ENCODE results near the gene XYLT1. TPM values are rescaled to one million over a fixed set of nuclear protein-coding genes. Genes with fewer than 3 reads are reported as not detected.
A peak's percentile ranks its signal among the peaks of the same experiment; 100 is the strongest.

XYLT1 gene
- total RNA-seq, 1 donor from 2014 or later, result 14.7 TPM

GRCh38 chr16:17370731-17371285, 100.0 kb downstream of the XYLT1 start:
- DNase-seq, result peak; percentile 66
- peak overlapping the region; percentile 96 for H3K27ac Mint-ChIP-seq
- no peaks in the 10 kb centered on the region for H3K27me3 Mint-ChIP-seq
- H3K4me1 Mint-ChIP-seq, result peaks cover 81% of the 10 kb centered on the region
- H3K9me3 Mint-ChIP-seq, result peaks cover 5% of the 10 kb centered on the region
- intact Hi-C loops (cut with micrococcal nuclease), result loop anchor here (1.0 to 2.0 kb wide), 2 partner anchors 45 to 98 kb away; no protein-coding TSS in a partner anchor
- H3K36me3 Mint-ChIP-seq (ENCODE audit: low read depth), result peaks cover 15% of the 10 kb centered on the region
- peak overlapping the region; percentile 86 for H3K4me3 Mint-ChIP-seq

- peak overlapping the region; percentile 96 for H3K27ac Mint-ChIP-seq
- intact Hi-C loops (cut with micrococcal nuclease), result loop anchor here (2.0 kb wide), 1 partner anchor 99 kb away; no protein-coding TSS in a partner anchor
- DNase-seq, result peak; percentile 73
- H3K36me3 Mint-ChIP-seq (ENCODE audit: low read depth), result peaks cover 13% of the 10 kb centered on the region
- H3K4me3 Mint-ChIP-seq, result peak overlapping the region; percentile 86
- H3K27me3 Mint-ChIP-seq, result no peaks in the 10 kb centered on the region
- peaks cover 83% of the 10 kb centered on the region for H3K4me1 Mint-ChIP-seq
- peaks cover 5% of the 10 kb centered on the region for H3K9me3 Mint-ChIP-seq
Measured at GRCh38 chr16:17370223-17370707, 100.5 kb downstream of the XYLT1 start.

- Mint-ChIP-seq H3K9me3 (peaks cover 5% of the 10 kb centered on the region), H3K4me3 (peak overlapping the region; percentile 86), H3K36me3 (ENCODE audit: low read depth) (peaks cover 12% of the 10 kb centered on the region), H3K27me3 (no peaks in the 10 kb centered on the region), H3K4me1 (peaks cover 84% of the 10 kb centered on the region), H3K27ac (peak overlapping the region; percentile 96)
- intact Hi-C loops (cut with micrococcal nuclease), result loop anchor here (1.0 to 5.0 kb wide), 3 partner anchors 22 to 99 kb away; no protein-coding TSS in a partner anchor
- DNase-seq, result peak; percentile 93
Measured at GRCh38 chr16:17369421-17370222, 101.1 kb downstream of the XYLT1 start.

- peak overlapping the region; percentile 86 for H3K4me3 Mint-ChIP-seq
- peak; percentile 84 for DNase-seq
- H3K9me3 Mint-ChIP-seq, result peaks cover 3% of the 10 kb centered on the region
- intact Hi-C loops (cut with micrococcal nuclease), result loop anchor here (1.0 to 5.0 kb wide), 2 partner anchors 22 to 62 kb away; no protein-coding TSS in a partner anchor
- H3K27me3 Mint-ChIP-seq, result no peaks in the 10 kb centered on the region
- peak overlapping the region; percentile 96 for H3K27ac Mint-ChIP-seq
- peaks cover 11% of the 10 kb centered on the region for H3K36me3 Mint-ChIP-seq (ENCODE audit: low read depth)
- peaks cover 82% of the 10 kb centered on the region for H3K4me1 Mint-ChIP-seq
Measured at GRCh38 chr16:17368951-17369350, 101.8 kb downstream of the XYLT1 start.

GRCh38 chr16:17368446-17368845, 102.3 kb downstream of the XYLT1 start:
- no peaks in the 10 kb centered on the region for H3K27me3 Mint-ChIP-seq
- intact Hi-C loops (cut with micrococcal nuclease), result loop anchor here (5.0 kb wide), 1 partner anchor 61 kb away; no protein-coding TSS in a partner anchor
- peaks cover 8% of the 10 kb centered on the region for H3K36me3 Mint-ChIP-seq (ENCODE audit: low read depth)
- peak; percentile 75 for DNase-seq
- H3K27ac Mint-ChIP-seq, result peak overlapping the region; percentile 96
- H3K4me1 Mint-ChIP-seq, result peaks cover 80% of the 10 kb centered on the region
- no peaks in the 10 kb centered on the region for H3K9me3 Mint-ChIP-seq
- peak overlapping the region; percentile 86 for H3K4me3 Mint-ChIP-seq

- Mint-ChIP-seq H3K4me1 (peaks cover 85% of the 10 kb centered on the region), H3K27me3 (no peaks in the 10 kb centered on the region), H3K4me3 (peak overlapping the region; percentile 63), H3K27ac (peak overlapping the region; percentile 84), H3K36me3 (ENCODE audit: low read depth) (peaks cover 9% of the 10 kb centered on the region), H3K9me3 (no peaks in the 10 kb centered on the region)
- intact Hi-C loops (cut with micrococcal nuclease), result loop anchor here (5.0 kb wide), 1 partner anchor 61 kb away; no protein-coding TSS in a partner anchor
- peak; percentile 68 for DNase-seq
Measured at GRCh38 chr16:17367923-17368322, 102.8 kb downstream of the XYLT1 start.

GRCh38 chr16:17367036-17367435, 103.7 kb downstream of the XYLT1 start:
- DNase-seq, result peak; percentile 68
- H3K27ac Mint-ChIP-seq, result peak overlapping the region; percentile 84
- no peaks in the 10 kb centered on the region for H3K27me3 Mint-ChIP-seq
- H3K4me1 Mint-ChIP-seq, result peaks cover 87% of the 10 kb centered on the region
- intact Hi-C loops (cut with micrococcal nuclease), result loop anchor here (5.0 kb wide), 1 partner anchor 60 kb away; no protein-coding TSS in a partner anchor
- peaks cover 11% of the 10 kb centered on the region for H3K36me3 Mint-ChIP-seq (ENCODE audit: low read depth)
- H3K4me3 Mint-ChIP-seq, result peak overlapping the region; percentile 54
- H3K9me3 Mint-ChIP-seq, result no peaks in the 10 kb centered on the region

- peak; percentile 52 for DNase-seq
- Mint-ChIP-seq H3K4me3 (peak overlapping the region; percentile 20), H3K27me3 (no peaks in the 10 kb centered on the region), H3K27ac (peak overlapping the region; percentile 51), H3K9me3 (no peaks in the 10 kb centered on the region), H3K4me1 (peaks cover 85% of the 10 kb centered on the region), H3K36me3 (ENCODE audit: low read depth) (peaks cover 11% of the 10 kb centered on the region)
- intact Hi-C loops (cut with micrococcal nuclease), result loop anchor here (5.0 kb wide), 1 partner anchor 59 kb away; no protein-coding TSS in a partner anchor
Measured at GRCh38 chr16:17366299-17366961, 104.3 kb downstream of the XYLT1 start.

GRCh38 chr16:17365591-17366298, 105.0 kb downstream of the XYLT1 start:
- Mint-ChIP-seq H3K27ac (peak overlapping the region; percentile 77), H3K4me1 (peaks cover 85% of the 10 kb centered on the region), H3K36me3 (ENCODE audit: low read depth) (peaks cover 11% of the 10 kb centered on the region), H3K9me3 (no peaks in the 10 kb centered on the region), H3K4me3 (peak overlapping the region; percentile 42), H3K27me3 (no peaks in the 10 kb centered on the region)
- intact Hi-C loops (cut with micrococcal nuclease), result loop anchor here (5.0 kb wide), 1 partner anchor 58 kb away; no protein-coding TSS in a partner anchor
- peak; percentile 51 for DNase-seq

- Mint-ChIP-seq H3K27me3 (no peaks in the 10 kb centered on the region), H3K9me3 (no peaks in the 10 kb centered on the region), H3K4me3 (peak overlapping the region; percentile 64), H3K4me1 (peaks cover 85% of the 10 kb centered on the region), H3K36me3 (ENCODE audit: low read depth) (peaks cover 11% of the 10 kb centered on the region), H3K27ac (peak overlapping the region; percentile 77)
- DNase-seq, result peak; percentile 60
- intact Hi-C loops (cut with micrococcal nuclease), result loop anchor here (5.0 kb wide), 1 partner anchor 58 kb away; no protein-coding TSS in a partner anchor
Measured at GRCh38 chr16:17365211-17365541, 105.6 kb downstream of the XYLT1 start.

GRCh38 chr16:17364319-17365210, 106.2 kb downstream of the XYLT1 start:
- intact Hi-C loops (cut with micrococcal nuclease), result loop anchor here (5.0 kb wide), 2 partner anchors 57 to 88 kb away; no protein-coding TSS in a partner anchor
- H3K27me3 Mint-ChIP-seq, result no peaks in the 10 kb centered on the region
- peaks cover 85% of the 10 kb centered on the region for H3K4me1 Mint-ChIP-seq
- H3K4me3 Mint-ChIP-seq, result peak overlapping the region; percentile 64
- peaks cover 13% of the 10 kb centered on the region for H3K36me3 Mint-ChIP-seq (ENCODE audit: low read depth)
- H3K9me3 Mint-ChIP-seq, result no peaks in the 10 kb centered on the region
- peak; percentile 91 for DNase-seq
- peak overlapping the region; percentile 77 for H3K27ac Mint-ChIP-seq

GRCh38 chr16:17362946-17363345, 107.8 kb downstream of the XYLT1 start:
- peaks cover 13% of the 10 kb centered on the region for H3K36me3 Mint-ChIP-seq (ENCODE audit: low read depth)
- H3K4me3 Mint-ChIP-seq, result no peak overlapping the region
- no peaks in the 10 kb centered on the region for H3K27me3 Mint-ChIP-seq
- H3K27ac Mint-ChIP-seq, result peak overlapping the region; percentile 77
- no peaks in the 10 kb centered on the region for H3K9me3 Mint-ChIP-seq
- peak; percentile 53 for DNase-seq
- H3K4me1 Mint-ChIP-seq, result peaks cover 85% of the 10 kb centered on the region
- intact Hi-C loops (cut with micrococcal nuclease), result loop anchor here (5.0 kb wide), 1 partner anchor 89 kb away; no protein-coding TSS in a partner anchor
